ENCODE data around the gene URB2.
"Not testable (repeated sequence)": the region's sequence is repeated elsewhere in the genome, so short reads cannot be mapped to it uniquely, and the experiment has no call there.

Gene URB2

DNA sequence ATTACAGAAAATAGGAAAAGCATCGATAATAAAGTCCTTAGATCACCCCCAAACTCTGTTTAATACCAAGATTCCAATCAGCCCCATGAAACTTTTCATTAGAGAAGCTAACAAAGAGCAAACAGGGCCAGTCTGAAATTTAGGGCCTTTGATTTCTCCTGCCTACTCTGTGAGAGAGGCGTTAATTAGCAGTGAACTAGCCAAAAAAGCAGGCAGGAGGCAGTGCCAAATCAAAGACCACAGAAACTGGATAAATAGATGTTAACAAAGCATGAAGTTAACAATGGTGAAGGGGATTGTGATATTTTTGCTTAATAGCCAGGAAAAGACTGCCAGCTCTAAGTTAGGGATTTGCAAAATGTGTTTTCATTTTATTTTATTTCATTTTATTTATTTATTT is 11.3 kb upstream of the URB2 start:
- DNase-seq (ENCODE audit: low read depth in 2 of 2) = no peak

DNA sequence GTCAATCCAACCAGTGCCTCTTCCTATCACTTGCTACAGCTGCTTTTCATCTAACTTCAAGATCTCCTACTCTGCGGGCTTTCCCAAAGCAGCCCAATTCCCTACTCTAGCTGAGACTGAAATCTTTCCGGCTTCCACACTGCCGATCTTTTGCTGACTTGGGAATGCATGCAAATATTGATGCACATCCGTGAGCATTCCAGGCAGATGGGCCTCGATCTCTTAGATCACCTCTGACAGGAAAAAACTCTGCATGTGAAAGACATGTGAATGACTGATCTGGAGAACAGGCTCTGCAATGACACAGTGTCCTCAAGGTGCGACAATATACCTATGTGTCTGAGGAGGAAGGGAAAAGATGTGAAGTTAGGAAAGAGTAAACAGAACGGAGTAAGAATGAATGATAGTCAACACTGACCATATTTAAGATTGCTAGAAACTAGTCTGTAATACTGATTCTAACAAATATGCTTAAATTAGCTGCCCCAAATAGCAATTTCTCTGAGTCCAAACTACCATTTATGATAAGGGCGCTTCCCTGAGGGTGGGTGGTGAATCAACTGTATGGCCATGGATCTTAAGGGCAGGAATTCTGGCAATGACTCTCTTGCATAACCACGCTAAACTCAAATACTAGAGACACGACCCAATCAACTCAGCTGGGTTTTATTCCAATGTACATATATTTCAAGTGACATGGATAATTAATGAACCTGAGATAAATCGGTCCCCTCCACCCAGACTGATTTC is 8.5 kb upstream of the URB2 start:
- DNase-seq (ENCODE audit: low read depth in 2 of 2) = no peak

DNA sequence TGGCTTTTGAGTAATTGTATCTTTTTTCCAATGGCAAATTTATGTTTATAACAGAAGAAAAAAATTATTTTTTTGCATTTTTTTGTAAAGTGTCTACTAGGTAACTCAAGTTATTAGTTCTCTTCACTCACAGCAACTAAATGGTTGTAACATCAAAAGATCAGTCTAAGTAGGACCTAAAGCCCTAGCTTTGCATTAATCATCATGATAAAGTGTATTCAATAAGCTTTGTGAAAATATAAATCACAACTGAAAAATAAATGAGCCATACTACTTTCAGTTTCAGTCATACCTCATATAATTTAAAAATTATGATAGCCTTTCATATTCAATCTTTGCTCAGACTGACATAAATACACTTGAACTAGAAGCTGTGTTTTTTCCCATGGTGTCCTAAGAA is 7.0 kb upstream of the URB2 start:
- DNase-seq (ENCODE audit: low read depth in 2 of 2) = no peak

- no peak for DNase-seq (ENCODE audit: low read depth in 2 of 2)
Observed at GRCh38 chr1:229619614-229620013, 6.4 kb upstream of the URB2 start.

DNA sequence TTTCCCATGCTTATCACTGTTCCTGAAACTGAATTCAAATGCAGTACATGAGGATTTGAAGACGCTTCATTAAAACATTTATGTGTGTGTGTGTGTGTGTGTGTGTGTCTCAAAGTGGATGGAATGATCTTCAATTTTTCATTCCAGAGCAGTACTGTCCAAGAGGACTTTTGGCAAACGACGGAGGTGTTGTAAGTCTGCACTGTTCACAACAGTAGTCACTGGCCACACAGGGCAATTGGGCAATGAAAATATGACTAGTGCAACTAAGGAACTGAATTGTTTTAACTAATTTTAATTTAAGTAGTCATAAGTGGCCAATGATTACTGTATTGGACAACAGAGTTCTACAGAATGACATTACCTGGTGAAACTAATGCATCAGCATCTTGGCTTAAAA is 5.2 kb upstream of the URB2 start:
- DNase-seq (ENCODE audit: low read depth in 2 of 2) = no peak

DNA sequence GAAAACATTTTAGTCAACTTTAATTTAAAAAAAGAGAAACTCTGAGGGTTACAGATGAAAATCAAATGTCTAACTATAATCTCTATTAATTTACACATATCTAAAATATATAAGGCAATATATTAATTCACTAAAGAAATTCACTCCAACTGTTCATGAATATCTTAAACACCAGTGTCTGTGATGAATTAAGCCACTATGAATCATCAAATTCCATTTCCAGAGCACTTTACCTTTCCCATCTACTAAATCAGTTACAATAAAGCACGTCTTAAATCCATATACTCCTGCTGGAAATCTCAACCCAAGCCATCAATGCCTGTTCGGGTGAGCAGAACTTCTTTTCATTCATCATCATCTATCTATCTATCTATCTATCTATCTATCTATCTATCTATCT is 4.4 kb upstream of the URB2 start:
- DNase-seq (ENCODE audit: low read depth in 2 of 2) = no peak

DNA sequence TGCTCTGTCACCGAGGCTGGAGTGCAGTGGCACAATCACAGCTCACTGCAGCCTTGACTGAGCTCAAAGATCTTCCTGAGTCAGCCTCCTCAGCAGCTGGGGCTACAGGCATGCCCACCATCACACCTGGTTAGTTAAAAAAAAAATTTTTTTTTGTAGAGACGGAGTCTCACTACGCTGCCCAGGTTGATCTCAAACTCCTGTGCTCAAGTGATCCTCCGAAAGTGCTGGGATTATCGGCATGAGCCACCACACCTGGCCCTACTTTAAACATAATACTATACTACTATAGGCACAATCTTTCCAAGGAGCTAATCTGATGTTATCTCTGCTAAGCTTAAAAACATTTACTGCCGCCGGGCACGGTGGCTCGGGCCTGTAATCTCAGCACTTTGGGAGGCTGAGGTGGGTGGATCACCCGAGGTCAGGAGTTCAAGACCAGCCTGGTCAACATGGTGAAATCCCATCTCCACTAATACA is 3.4 kb upstream of the URB2 start:
- DNase-seq (ENCODE audit: low read depth in 2 of 2) = not testable (repeated sequence)

DNA sequence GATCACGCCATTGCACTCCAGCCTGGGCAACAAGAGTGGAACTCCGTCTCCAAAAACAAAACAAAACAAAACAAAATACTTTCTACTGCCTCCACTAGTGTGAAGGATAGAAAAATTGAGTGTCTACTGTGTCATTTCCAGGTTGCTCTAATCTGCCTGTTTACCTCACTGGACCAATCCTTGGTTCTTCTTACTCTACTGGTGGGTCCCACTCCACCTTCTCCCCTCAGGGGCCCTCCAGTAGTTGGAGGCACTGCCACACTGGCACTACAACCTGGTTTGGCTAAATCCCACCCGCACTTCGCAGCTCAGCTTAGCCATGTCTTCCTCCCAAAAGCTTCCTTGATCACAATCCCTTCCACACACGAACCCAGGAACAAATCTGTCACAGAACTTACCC is 2.8 kb upstream of the URB2 start:
- DNase-seq (ENCODE audit: low read depth in 2 of 2) = no peak

DNA sequence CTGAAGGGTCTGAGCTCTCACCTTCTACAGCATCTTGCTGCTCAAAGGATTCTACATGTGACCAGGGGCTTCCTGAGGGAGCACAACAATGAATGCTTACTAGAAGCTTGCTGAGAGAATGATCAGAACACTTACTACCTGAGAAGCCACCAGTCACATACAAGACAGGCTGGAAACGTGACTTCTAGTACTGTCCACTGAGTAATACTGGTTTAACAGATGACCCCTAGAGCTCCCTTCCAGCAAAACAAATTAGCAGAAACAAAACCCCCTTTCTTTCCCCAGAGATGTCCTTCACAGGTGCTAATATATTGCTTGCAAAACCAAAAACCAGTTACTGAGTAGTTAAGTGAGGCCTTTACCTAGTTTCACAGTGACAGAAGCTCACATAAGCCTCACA is 2.2 kb upstream of the URB2 start:
- no peak for DNase-seq (ENCODE audit: low read depth in 2 of 2)

DNA sequence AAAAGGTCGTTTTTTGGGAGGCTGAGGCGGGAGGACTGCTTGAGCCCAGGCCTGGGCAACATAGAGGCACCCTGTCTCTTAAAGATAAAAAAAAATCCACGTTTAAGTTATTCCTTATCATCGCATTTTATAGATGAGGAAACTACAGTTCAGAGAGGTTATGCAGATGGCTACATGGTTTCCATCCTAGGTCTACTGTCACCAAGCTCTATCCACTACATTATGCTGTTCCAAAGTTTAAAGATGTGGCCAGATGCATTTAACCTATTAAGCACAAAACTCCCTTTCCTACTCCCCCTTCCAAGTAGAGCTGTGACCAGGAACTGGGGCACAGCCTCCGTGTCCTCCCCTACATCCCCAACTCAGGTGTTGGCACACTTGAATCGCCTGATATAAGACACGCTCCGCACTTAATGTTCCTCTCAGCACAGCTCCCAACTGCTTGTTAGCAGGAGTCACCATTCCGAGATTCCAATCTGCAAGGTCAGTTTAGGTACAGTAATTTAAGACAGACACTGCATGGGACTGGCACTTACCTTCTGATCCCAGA is 1.5 kb upstream of the URB2 start:
- no peak for DNase-seq (ENCODE audit: low read depth in 2 of 2)

GRCh38 chr1:229625071-229625914 is 754 bp upstream of the URB2 start:
- DNase-seq (ENCODE audit: low read depth in 2 of 2) = no peak

DNA sequence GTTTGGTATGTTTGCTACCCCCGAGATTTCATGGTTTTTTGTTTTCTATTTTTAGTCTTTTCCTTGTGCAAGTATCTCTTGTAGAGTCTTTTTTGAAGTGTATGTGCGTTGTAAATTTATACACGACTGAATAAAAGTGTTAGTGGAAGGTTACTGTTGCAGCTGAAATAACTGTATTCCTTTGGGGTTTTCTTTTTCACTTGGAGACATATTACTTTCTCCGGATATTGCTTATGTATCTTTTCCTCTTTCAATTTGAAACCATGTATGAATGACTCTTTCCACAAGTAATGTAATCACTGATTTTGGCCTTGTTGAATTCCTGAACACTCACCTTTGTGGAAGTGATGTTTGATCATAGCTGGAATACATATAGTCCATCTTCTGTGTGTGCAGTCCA is 956 bp downstream of the URB2 start:
- DNase-seq (ENCODE audit: low read depth in 2 of 2) = no peak

- peak; percentile 24 to 43 for DNase-seq (ENCODE audit: low read depth in 2 of 2)
Observed at GRCh38 chr1:229629261-229629660, 3.2 kb downstream of the URB2 start.

DNA sequence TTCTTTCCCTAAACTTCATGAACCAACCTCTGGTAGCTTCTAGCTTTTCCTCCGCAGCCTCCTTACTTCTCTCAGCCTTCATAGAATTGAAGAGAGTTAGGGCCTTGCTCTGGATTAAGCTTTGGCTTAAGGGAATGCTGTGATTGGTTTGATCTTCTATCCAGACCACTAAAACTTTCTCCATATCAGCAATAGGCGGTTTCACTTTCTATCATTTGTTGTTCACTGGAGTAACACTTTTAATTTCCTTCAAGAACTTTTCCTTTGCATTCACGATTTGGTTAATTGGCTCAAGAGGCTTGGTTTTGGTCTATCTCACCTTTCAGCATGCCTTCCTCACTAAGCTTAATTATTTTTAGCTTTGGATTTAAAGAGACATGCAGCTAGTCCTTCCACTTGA is 5.1 kb downstream of the URB2 start:
- DNase-seq (ENCODE audit: low read depth in 2 of 2) = no peak

DNA sequence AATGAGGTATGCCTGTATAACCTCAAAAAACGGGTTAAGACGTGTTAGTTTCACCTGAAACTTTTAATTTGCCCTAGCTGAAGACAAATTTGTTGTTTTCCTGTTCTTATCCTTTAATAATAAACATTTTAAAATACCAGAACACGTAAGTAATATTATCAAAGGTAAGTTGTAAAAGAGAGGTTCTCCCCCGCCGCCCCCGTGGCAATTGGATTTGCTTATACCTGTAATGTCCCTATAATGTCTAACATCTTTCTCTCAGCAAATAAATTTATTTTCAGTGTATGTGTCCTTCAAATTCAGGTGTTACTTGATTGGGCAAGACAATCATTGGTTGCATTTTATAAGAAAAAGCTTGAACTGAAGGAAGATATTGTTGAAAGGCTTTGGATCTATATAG is 5.9 kb downstream of the URB2 start:
- DNase-seq (ENCODE audit: low read depth in 2 of 2) = no peak

- no peak for DNase-seq (ENCODE audit: low read depth in 2 of 2)
Observed at GRCh38 chr1:229636042-229636441, 10.0 kb downstream of the URB2 start.

DNA sequence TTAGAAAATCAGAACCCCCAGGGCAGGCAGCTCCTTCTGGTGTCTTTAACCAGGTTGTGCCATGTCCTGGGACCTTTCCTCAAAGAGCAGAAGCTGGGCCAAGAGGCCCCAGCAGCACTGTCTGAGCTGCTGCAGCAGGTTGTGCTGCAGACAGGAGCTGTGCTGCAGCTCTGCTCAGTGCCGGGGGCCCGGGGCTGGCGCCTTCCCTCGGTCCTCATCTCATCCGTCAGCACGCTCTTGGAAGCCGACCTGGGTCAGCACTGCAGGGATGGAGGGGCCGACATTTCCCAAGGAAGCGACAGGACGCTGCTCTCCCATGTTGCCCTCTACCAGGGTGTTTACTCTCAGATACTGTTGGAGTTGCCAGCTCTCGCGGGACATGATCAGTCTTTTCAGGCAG is 11.7 kb downstream of the URB2 start:
- DNase-seq (ENCODE audit: low read depth in 2 of 2) = no peak

GRCh38 chr1:229640455-229640854 is 14.4 kb downstream of the URB2 start:
- no peak for DNase-seq (ENCODE audit: low read depth in 2 of 2)

DNA sequence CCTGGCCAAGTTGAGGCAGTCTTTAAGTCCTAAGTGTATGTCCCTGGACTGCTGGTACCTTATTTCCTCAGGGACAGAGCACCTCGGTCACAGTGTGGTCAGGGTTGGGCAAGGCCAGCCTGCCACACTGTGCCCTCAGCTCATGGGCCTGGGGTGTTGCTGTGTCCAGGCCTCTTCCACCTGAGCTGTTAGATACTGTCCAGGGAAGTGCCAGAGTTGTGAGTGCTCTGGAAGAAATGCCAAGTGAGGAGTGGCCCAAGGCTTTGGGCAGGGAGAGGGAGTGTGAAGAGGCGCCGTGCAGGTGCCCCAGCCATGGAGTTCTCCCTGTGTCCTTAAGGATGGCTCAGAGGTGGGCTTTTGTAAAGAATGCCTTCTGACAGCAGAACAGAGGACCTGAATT is 15.3 kb downstream of the URB2 start:
- no peak for DNase-seq (ENCODE audit: low read depth in 2 of 2)

- no peak for DNase-seq (ENCODE audit: low read depth in 2 of 2)
Observed at GRCh38 chr1:229642376-229642775, 16.3 kb downstream of the URB2 start.

DNA sequence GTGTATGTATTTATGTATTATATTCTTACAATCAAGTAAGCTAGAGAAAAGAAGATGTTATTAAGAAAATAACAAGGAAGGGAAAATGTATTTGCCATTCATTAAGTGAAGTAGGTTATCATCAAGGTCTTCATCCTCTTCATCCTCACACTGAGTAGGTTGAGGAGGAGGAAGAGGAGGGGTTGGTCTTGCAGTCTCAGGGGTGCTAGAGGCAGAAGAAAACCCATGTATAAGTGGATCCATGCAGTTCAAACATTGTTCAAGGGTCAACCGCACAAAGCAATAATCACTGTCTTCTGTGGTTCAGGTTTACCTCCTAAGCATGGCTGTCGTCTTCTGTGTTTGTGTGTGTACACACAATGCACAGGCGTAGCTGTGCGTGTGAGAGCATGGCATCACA is 16.9 kb downstream of the URB2 start:
- DNase-seq (ENCODE audit: low read depth in 2 of 2) = no peak

- DNase-seq (ENCODE audit: low read depth in 2 of 2) = no peak
Observed at GRCh38 chr1:229643996-229644745, 18.1 kb downstream of the URB2 start.

Data from fibroblast of skin of left biceps (primary cell).